ENCODE measurements around the gene TRAFD1.

Gene TRAFD1

DNA sequence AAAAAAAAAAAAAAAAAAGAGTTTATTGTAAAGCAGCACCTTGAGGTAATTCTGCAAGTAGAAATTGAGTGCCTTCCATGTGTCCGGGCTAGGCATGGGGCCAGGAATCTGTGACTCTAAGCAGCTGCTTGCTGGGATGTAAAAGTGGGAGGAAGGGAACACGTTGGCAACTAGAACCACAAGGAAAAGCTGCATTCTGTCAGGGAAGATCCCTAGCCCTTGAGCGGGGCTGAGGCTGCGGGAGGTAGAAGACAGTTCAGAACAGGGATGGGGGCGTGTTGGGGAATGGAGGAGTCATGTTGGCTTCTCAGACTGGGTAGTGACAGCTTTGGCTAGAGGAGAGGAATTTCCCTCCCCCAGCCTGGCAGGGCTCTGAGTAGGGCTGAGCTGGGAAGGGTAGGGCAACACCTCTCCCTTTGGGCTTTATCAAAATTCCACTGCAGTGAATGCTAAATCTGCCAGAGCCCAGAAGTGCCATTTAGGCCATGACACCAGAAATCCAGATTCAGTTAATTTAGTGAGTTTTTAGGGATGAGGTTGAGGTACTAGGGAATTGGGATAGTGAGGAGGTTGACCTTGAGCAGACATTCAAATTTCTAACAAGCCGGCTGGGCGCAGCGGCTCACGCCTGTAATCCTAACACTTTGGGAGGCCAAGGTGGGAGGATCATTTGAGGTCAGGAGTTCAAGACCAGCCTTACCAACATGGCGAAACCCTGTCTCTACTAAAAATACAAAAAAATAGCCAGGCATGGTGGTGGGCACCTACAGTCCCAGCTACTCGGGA, 3.4 kb upstream of the TRAFD1 start:
- no peak overlapping the region for H3K27ac ChIP-seq
- TF ChIP-seq, protein P1, sequence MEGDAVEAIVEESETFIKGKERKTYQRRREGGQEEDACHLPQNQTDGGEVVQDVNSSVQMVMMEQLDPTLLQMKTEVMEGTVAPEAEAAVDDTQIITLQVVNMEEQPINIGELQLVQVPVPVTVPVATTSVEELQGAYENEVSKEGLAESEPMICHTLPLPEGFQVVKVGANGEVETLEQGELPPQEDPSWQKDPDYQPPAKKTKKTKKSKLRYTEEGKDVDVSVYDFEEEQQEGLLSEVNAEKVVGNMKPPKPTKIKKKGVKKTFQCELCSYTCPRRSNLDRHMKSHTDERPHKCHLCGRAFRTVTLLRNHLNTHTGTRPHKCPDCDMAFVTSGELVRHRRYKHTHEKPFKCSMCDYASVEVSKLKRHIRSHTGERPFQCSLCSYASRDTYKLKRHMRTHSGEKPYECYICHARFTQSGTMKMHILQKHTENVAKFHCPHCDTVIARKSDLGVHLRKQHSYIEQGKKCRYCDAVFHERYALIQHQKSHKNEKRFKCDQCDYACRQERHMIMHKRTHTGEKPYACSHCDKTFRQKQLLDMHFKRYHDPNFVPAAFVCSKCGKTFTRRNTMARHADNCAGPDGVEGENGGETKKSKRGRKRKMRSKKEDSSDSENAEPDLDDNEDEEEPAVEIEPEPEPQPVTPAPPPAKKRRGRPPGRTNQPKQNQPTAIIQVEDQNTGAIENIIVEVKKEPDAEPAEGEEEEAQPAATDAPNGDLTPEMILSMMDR (IDR thresholded peaks at IDR 0.05) = no peak
- H3K27me3 ChIP-seq = no peaks in the 10 kb centered on the region
- H3K4me3 ChIP-seq (ENCODE audit: low read depth in 1 of 2, low read length in 1 of 2) = no peak overlapping the region
- no peaks in the 10 kb centered on the region for H3K36me3 ChIP-seq
- no peaks in the 10 kb centered on the region for H3K9me3 ChIP-seq
- H3K4me1 ChIP-seq (ENCODE audit: control insufficient read depth in 1 of 2, insufficient read depth in 1 of 2, low read depth in 1 of 2, low read length in 1 of 2) = peaks cover 47 to 55% of the 10 kb centered on the region in 2 experiments

DNA sequence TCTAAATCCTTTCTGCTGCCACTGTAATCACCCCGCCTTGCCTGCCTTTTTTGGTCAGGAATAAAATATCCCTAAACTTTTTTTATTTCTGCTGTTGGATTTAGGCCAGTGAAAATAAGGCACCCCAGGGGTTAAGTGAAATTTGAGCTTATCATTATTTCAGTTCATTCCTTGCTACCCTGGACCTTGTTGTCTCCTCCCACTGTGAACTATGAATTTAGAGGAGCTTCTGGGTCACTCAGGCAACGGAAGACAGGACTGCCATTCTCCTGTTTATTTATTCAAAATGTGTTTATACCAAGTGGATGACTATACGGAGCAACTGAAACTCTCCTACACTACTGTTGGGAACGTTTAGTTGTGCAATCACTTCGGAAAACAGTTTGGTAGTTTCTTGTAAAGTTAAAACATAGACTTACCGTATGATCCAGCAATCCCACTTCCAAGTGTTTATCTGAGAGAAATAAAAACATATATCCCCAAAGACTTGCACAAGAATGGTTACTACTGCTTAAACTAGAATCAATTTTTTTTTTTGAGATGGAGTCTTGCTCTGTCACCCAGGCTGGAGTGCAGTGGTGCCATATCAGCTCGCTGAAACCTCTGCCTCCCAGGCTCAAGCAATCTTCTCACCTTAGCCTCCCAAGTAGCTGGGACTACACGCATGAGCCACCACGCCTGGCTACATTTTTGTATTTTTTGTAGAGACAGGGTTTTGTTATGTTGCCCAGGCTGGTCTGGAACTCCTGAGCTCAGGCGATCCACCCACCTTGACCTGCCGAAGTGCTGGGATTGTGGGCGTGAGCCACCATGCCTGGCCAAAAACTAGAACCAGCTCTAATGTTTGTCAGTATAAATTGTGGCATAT, 2.3 kb upstream of the TRAFD1 start:
- peaks cover 46 to 54% of the 10 kb centered on the region in 2 experiments for H3K4me1 ChIP-seq (ENCODE audit: control insufficient read depth in 1 of 2, insufficient read depth in 1 of 2, low read depth in 1 of 2, low read length in 1 of 2)
- no peaks in the 10 kb centered on the region for H3K36me3 ChIP-seq
- TF ChIP-seq, protein P1 (IDR thresholded peaks at IDR 0.05) = no peak
- no peaks in the 10 kb centered on the region for H3K9me3 ChIP-seq
- no peak overlapping the region for H3K27ac ChIP-seq
- H3K4me3 ChIP-seq (ENCODE audit: low read depth in 1 of 2, low read length in 1 of 2) = no peak overlapping the region
- H3K27me3 ChIP-seq = no peaks in the 10 kb centered on the region

DNA sequence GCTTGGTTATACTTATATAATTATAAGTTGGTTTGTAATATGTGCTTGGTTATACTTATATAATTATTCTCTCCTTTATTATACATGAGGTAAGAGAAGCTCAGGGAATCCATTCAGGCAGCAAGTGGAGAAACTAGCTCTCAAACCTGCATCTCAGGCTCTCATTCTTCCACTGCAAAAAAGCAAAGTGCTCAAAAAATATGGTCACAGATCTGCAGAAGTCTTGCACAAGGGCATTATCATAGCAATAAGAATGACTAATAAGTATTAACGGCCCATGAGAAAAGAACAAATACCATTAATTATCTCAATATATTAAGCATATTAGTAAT, 476 bp upstream of the TRAFD1 start:
- no peaks in the 10 kb centered on the region for H3K27me3 ChIP-seq
- peak overlapping the region; percentile 98 to 99 for H3K4me3 ChIP-seq (ENCODE audit: low read depth in 1 of 2, low read length in 1 of 2)
- peak overlapping the region; percentile 89 for H3K27ac ChIP-seq
- H3K36me3 ChIP-seq = no peaks in the 10 kb centered on the region
- H3K9me3 ChIP-seq = no peaks in the 10 kb centered on the region
- H3K4me1 ChIP-seq (ENCODE audit: control insufficient read depth in 1 of 2, insufficient read depth in 1 of 2, low read depth in 1 of 2, low read length in 1 of 2) = peaks cover 46 to 52% of the 10 kb centered on the region in 2 experiments
- TF ChIP-seq, protein P1 (IDR thresholded peaks at IDR 0.05) = no peak

DNA sequence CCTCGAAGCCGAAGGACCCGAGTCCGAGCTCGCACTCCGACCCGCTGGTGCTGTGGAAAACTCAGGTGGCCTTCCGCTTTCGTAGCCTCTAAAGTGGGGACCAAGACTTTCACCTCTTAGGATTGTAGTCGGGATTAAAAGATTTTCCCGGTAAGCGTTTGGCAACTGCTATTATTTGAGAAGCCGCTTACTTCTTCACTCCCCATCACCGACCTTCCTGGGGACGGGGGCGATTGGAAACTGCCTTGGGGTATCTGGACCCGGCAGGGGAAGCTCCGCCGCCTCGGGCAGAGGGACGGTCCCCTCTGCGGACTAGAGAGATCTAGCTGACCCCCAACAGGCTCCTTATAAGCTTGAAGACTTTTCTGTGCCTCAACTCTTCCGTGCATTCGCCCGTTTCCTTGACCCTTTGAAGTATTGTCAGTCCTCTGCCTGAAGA, 659 bp downstream of the TRAFD1 start:
- H3K4me3 ChIP-seq (ENCODE audit: low read depth in 1 of 2, low read length in 1 of 2) = peak overlapping the region; percentile 98 to 99
- no peaks in the 10 kb centered on the region for H3K36me3 ChIP-seq
- TF ChIP-seq, protein P1 (IDR thresholded peaks at IDR 0.05) = no peak
- peaks cover 51 to 55% of the 10 kb centered on the region in 2 experiments for H3K4me1 ChIP-seq (ENCODE audit: control insufficient read depth in 1 of 2, insufficient read depth in 1 of 2, low read depth in 1 of 2, low read length in 1 of 2)
- no peaks in the 10 kb centered on the region for H3K27me3 ChIP-seq
- no peaks in the 10 kb centered on the region for H3K9me3 ChIP-seq
- H3K27ac ChIP-seq = peak overlapping the region; percentile 89

DNA sequence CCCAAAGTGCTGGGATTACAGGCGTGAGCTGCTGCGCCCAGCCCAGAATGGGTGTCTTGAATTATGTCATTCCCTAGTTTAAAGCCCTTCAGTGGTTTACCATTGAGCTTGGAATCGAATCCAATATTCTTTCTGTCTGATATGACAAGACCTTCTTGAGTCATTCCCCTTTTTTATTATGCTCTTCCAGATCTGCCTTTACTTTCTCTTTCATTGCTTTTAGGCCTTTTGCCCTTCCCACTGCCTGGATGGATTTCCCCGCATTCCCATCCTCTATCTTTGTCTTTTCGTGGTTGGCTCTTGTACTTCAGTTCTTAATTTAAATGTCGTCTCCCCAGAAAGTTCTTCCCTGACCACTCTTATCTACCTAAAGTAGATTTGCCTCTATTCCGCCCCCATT, 1.6 kb downstream of the TRAFD1 start:
- Histone ChIP-seq H3K27me3 (no peaks in the 10 kb centered on the region), H3K36me3 (no peaks in the 10 kb centered on the region), H3K27ac (peak overlapping the region; percentile 89), H3K4me1 (ENCODE audit: control insufficient read depth in 1 of 2, insufficient read depth in 1 of 2, low read depth in 1 of 2, low read length in 1 of 2) (peaks cover 59 to 64% of the 10 kb centered on the region in 2 experiments), H3K9me3 (no peaks in the 10 kb centered on the region), H3K4me3 (ENCODE audit: low read depth in 1 of 2, low read length in 1 of 2) (peak overlapping the region; percentile 98 to 99)
- TF ChIP-seq, protein P1 (IDR thresholded peaks at IDR 0.05) = no peak

All from neutrophil (primary cell).